B cell (primary cell): ENCODE data around the gene LIPC. TPM values are rescaled to one million over a fixed set of nuclear protein-coding genes. Genes with fewer than 3 reads are reported as not detected.

ENCODE experiments used
- ATAC-seq: fragments of 200-7000 bp; cut with Tn5 transposase; one replicate; pipeline ENCODE4 v1.10.0; 2021; ENCODE audit warnings: low read depth, mild to moderate bottlenecking, moderate number of reproducible peaks, moderate library complexity
- CTCF ChIA-PET: fragments of 350-600 bp; sonication (Branson Sonifier 250); formaldehyde crosslinking; loops from one replicate; lab custom pipeline; 2021; ENCODE audit warnings: antibody characterized with exemption, inconsistent platforms; lab: Charles Lee
- POLR2A ChIA-PET: fragments of 350-600 bp; sonication (Branson Sonifier 250); formaldehyde crosslinking; loops from one replicate; lab custom pipeline; 2021; ENCODE audit warnings: antibody characterized with exemption; lab: Charles Lee
- DNase-seq: peaks from one replicate; pipeline ENCODE4 v3.0.0; 2013
- H2AFZ ChIP-seq: 2 replicates; pipeline ENCODE4 v1.6.1; 2012; ENCODE audit warnings: mild to moderate bottlenecking, low read depth, low read length; ENCODE audit not compliant: insufficient read depth, poor library complexity, severe bottlenecking
- H3K27ac ChIP-seq, 2 donors: 1 replicate in 1 of 2; 2 replicates in 1 of 2; pipeline ENCODE4 v1.5.1; 2012 to 2013; ENCODE audit warnings: low read length in 2 of 2, mild to moderate bottlenecking in 2 of 2, moderate library complexity in 1 of 2
- H3K27me3 ChIP-seq, 4 experiments: fragments of 200-600 bp in 1 of 4; sonication (generic) in 1 of 4; replicated peaks in 1 of 4; 1 replicate in 2 of 4; 2 replicates in 2 of 4; pipeline versions ENCODE4 v1.6.1 to v1.7.0; 2013 to 2016; ENCODE audit warnings: low read length in 3 of 4, mild to moderate bottlenecking in 2 of 4, mixed read lengths in 1 of 4, moderate library complexity in 1 of 4; ENCODE audit not compliant: insufficient read depth in 4 of 4, control insufficient read depth in 3 of 4; ENCODE audit errors: control extremely low read depth in 1 of 4
- H3K36me3 ChIP-seq, 2 experiments: replicated peaks in 1 of 2; 1 replicate in 1 of 2; 2 replicates in 1 of 2; pipeline versions ENCODE4 v1.6.1 to v1.7.1; 2013; ENCODE audit warnings: low read length in 1 of 2; ENCODE audit not compliant: insufficient read depth in 2 of 2, control insufficient read depth in 1 of 2; ENCODE audit errors: control extremely low read depth in 1 of 2, extremely low read depth in 1 of 2
- H3K4me1 ChIP-seq, 2 donors: fragments of 200-600 bp in 1 of 2; sonication (generic) in 1 of 2; 1 replicate in 1 of 2; 2 replicates in 1 of 2; pipeline versions ENCODE4 v1.5.1 to v1.6.1; 2013 to 2017; ENCODE audit warnings: low read length in 2 of 2; ENCODE audit not compliant: control insufficient read depth in 2 of 2, insufficient read depth in 2 of 2
- H3K4me2 ChIP-seq: replicated peaks from 2 replicates; pipeline ENCODE3; 2012; ENCODE audit warnings: mild to moderate bottlenecking, low read depth, low read length; ENCODE audit not compliant: poor library complexity, severe bottlenecking
- H3K4me3 ChIP-seq, 5 experiments: fragments of 200-600 bp in 1 of 5; sonication (generic) in 1 of 5; 1 replicate in 3 of 5; 2 replicates in 2 of 5; pipeline versions ENCODE4 v1.5.1 to v1.7.0; 2011 to 2016; ENCODE audit warnings: low read length in 4 of 5, mild to moderate bottlenecking in 4 of 5, low read depth in 2 of 5, control low read depth in 1 of 5, moderate library complexity in 1 of 5; ENCODE audit not compliant: insufficient read depth in 1 of 5; ENCODE audit errors: control extremely low read depth in 1 of 5, extremely low read depth in 1 of 5
- H3K79me2 ChIP-seq: fragments of 200-600 bp; sonication (generic); one replicate; pipeline ENCODE4 v1.6.0; 2016; ENCODE audit warnings: low read length; ENCODE audit not compliant: control insufficient read depth, insufficient read depth
- H3K9ac ChIP-seq: fragments of 200-600 bp; sonication (generic); 2 replicates; pipeline ENCODE4 v1.6.1; 2017; ENCODE audit warnings: mild to moderate bottlenecking, low read length, moderate library complexity
- H3K9me3 ChIP-seq, 3 donors: one replicate each; pipeline versions ENCODE4 v1.6.1 to v1.7.1; 2013; ENCODE audit warnings: low read length in 2 of 3; ENCODE audit not compliant: control insufficient read depth in 2 of 3, insufficient read depth in 1 of 3; ENCODE audit errors: control extremely low read depth in 1 of 3
- H4K20me1 ChIP-seq: 2 replicates; pipeline ENCODE4 v1.6.0; 2012; ENCODE audit warnings: mild to moderate bottlenecking, low read length; ENCODE audit not compliant: insufficient read depth, control insufficient read depth, poor library complexity, severe bottlenecking
- H3K27ac Mint-ChIP-seq: one replicate; pipeline ENCODE4 v1.8.0; 2021; ENCODE audit warnings: mixed read lengths
- H3K27me3 Mint-ChIP-seq: one replicate; pipeline ENCODE4 v1.8.0; 2021; ENCODE audit warnings: mixed read lengths
- H3K4me1 Mint-ChIP-seq: one replicate; pipeline ENCODE4 v1.8.0; 2021; ENCODE audit warnings: mixed read lengths
- H3K4me3 Mint-ChIP-seq: one replicate; pipeline ENCODE4 v1.8.0; 2021; ENCODE audit warnings: mixed read lengths
- H3K9me3 Mint-ChIP-seq: one replicate; pipeline ENCODE4 v1.8.0; 2022; ENCODE audit warnings: mixed read lengths; ENCODE audit not compliant: insufficient read depth
- CTCF ChIP-seq: fragments of 200-600 bp; IDR thresholded peaks from one replicate; pipeline ENCODE4 v1.8.0; 2022; ENCODE audit warnings: antibody characterized with exemption, mild to moderate bottlenecking
- EZH2 ChIP-seq: IDR thresholded peaks from 2 replicates; pipeline ENCODE4 v1.6.1; 2012; ENCODE audit warnings: borderline replicate concordance, low read depth, mild to moderate bottlenecking, moderate library complexity, low read length; ENCODE audit not compliant: insufficient read depth, poor library complexity, severe bottlenecking
- WGBS: methylation state at CpG from one replicate; pipeline ENCODE4 v1.1.5; 2013; ENCODE audit warnings: missing lambda C conversion rate; ENCODE audit not compliant: insufficient coverage; 5-methylcytosine and 5-hydroxymethylcytosine counted together
- intact Hi-C: fragments of 100-400 bp; cut with micrococcal nuclease; formaldehyde crosslinking; loops from one replicate; pipeline ENCODE4 v1.10.0; 2022
- polyA plus RNA-seq: library from polyadenylated mRNA; depleted of rRNA; stranded (reverse); fragments of >200 nt; gene quantifications from 2 replicates; pipeline ENCODE4 v1.2.3, GENCODE V29; 2012
- total RNA-seq, 2 donors: library from RNA; stranded (reverse); fragments of 120-200 nt in 1 of 2; gene quantifications; 1 replicate in 1 of 2; 2 replicates in 1 of 2; pipeline versions ENCODE4 v1.2.3 to v1.2.4, GENCODE V29; 2013 to 2022

The LIPC gene
- total and polyA plus RNA-seq, 2 donors (not counting 1 experiment from before 2014, with no cell fraction given) = not detected

- H2AFZ ChIP-seq = no peak overlapping the region
- 100% methylated on average over 2 of the region's 3 CpGs for WGBS
- no peaks in the 10 kb centered on the region for H3K4me1 Mint-ChIP-seq
Measured at GRCh38 chr15:58386641-58387040, 45.1 kb upstream of the LIPC start.

GRCh38 chr15:58387130-58387529 lies 44.7 kb upstream of the LIPC start:
- no peak overlapping the region for H3K27ac ChIP-seq
- Mint-ChIP-seq H3K9me3 (no peaks in the 10 kb centered on the region), H3K4me3 (no peak overlapping the region), H3K4me1 (no peaks in the 10 kb centered on the region), H3K27me3 (peaks cover 5% of the 10 kb centered on the region), H3K27ac (no peak overlapping the region)
- ChIA-PET CTCF (no interaction called here), POLR2A (no interaction called here)
- no peak overlapping the region for H3K9ac ChIP-seq
- H4K20me1 ChIP-seq = no peaks in the 10 kb centered on the region
- no peaks in the 10 kb centered on the region for H3K9me3 ChIP-seq
- H3K36me3 ChIP-seq = no peaks in the 10 kb centered on the region
- intact Hi-C loops = no loop called here
- TF ChIP-seq EZH2 (no peak), CTCF (no peak)
- WGBS = 100% methylated on average over 1 of the region's 2 CpGs
- no peak overlapping the region for H2AFZ ChIP-seq
- H3K4me1 ChIP-seq = no peaks in the 10 kb centered on the region
- no peaks in the 10 kb centered on the region for H3K79me2 ChIP-seq
- DNase-seq (no peak), ATAC-seq (no peak)
- no peaks in the 10 kb centered on the region for H3K27me3 ChIP-seq
- H3K4me3 ChIP-seq = no peak overlapping the region
- H3K4me2 ChIP-seq = no peak overlapping the region

More at GRCh38 chr15:58386641-58387040, 45.1 kb upstream of the LIPC start:
- Mint-ChIP-seq H3K27ac (no peak overlapping the region), H3K27me3 (peaks cover 10% of the 10 kb centered on the region), H3K9me3 (no peaks in the 10 kb centered on the region), H3K4me3 (no peak overlapping the region)
- H3K9me3 ChIP-seq = no peaks in the 10 kb centered on the region
- H4K20me1 ChIP-seq = no peaks in the 10 kb centered on the region
- H3K4me1 ChIP-seq = no peaks in the 10 kb centered on the region
- no peak overlapping the region for H3K4me3 ChIP-seq
- no peaks in the 10 kb centered on the region for H3K36me3 ChIP-seq
- ChIA-PET POLR2A (no interaction called here), CTCF (no interaction called here)
- DNase-seq (no peak), ATAC-seq (no peak)
- no peak overlapping the region for H3K27ac ChIP-seq
- H3K9ac ChIP-seq = no peak overlapping the region
- H3K4me2 ChIP-seq = no peak overlapping the region
- intact Hi-C loops = no loop called here
- H3K27me3 ChIP-seq = no peaks in the 10 kb centered on the region
- TF ChIP-seq CTCF (no peak), EZH2 (no peak)
- H3K79me2 ChIP-seq = no peaks in the 10 kb centered on the region
